ENCODE measurements around the gene CLCNKB.

The CLCNKB gene

DNA sequence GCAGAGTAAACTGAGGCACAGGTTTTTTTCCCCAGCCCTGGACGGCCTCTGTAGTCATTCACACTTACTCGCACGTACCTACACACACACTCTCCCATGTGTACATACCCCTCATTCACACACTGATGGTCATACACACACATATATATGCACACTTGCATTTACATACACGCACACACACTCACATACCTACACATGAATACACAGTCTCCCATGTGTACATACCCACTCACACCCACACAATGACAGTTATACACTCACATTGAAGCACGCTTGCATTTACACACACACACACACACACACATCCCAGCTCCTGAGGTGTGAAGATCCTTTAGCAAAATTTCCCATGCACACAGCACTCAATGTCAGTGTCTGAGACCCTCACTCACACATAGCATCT is 30.6 kb downstream of the CLCNKB start:
- DNase-seq (ENCODE audit: low read depth in 3 of 3), result no peak

DNA sequence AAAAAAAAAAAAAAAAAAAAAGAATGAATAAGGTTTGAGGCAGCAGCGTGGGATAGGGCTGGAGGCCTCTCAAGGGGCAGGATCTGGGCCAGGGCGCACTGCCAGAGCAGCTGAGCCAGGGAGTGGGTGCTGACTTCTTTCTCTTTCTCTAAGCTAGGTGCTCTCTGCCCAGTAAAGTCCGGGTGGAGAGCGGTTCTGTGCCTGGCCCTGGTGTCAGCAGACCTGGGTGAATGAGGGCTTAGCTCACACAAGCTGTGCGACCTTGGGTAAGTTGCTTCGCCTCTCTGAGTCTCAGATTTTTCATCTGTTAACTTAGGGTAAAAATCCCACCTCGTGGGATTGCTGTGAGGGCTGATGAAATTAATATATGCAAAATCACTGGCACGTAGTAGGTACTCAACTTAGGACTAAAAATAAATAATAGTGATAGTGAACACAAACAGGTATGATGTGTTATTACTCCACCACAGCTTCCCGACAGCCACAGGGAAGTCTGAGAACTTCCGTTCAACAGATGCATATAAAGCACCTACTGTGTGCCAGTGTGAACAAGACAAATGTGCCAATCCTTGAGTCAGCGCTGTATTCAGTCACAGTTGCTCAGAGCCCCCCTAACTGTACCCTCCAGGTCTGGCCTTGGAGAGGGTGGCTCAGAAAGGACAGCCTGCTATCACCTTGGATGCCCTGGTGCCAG is 31.9 kb downstream of the CLCNKB start:
- DNase-seq (ENCODE audit: low read depth in 3 of 3), result no peak

DNA sequence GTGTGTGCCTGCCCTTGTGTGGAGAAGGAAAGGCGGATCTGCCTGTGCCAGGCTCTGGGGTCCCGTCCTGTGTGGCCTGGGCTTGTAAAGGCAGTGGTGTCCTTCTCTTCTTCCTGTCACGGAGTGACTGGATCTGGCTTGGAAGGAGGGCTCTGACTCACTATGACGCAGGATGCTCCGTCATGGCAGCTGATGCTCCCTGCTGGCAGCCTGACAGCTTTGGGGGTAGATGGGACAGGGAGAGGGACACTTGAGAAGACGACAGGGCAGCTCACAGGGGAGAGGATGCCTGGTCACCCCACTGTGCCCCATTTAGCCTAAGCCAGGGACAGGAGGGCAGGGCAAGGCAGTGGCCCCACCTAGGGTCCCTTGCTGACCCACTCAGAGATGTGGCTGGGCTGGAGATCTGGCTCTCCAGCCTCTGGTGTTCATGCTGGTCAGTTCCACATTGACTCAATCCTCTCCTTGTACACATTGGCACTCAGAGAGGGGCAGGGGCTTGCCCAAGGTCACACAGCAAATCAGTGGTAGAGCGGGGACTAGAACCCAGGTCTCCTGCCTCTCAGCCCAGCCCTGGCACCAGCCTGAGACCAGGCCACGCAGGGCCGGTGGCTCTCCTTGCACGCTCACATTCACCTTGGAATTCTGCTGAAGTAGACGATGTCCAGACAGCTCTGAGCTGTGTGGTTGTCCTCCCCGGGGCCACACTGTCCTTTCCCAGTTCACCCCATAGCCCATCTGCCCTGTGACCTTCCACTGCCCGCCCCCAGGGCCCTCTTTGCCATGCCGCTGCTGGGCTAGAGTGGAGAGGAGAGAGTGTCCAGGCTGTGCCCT is 32.7 kb downstream of the CLCNKB start:
- no peak for DNase-seq (ENCODE audit: low read depth in 3 of 3)

DNA sequence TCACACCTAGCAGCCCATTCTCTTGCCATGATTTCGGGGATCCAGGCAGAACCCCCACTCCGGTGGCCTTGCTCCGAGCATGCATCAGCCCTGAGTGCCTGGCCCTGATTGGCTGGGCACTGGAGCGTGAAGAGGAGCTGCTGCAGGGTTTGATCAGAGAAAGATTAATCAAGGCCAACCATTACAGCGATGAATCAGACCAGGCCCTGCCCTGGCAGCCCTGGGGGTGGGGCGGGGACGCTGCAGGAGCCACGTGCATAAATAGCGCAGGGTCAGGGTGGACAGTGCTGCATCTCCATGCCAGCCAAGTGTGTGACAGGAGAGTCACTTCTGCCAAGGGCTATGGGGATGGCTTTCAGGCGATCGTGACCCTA is 33.3 kb downstream of the CLCNKB start:
- no peak for DNase-seq (ENCODE audit: low read depth in 3 of 3)

DNA sequence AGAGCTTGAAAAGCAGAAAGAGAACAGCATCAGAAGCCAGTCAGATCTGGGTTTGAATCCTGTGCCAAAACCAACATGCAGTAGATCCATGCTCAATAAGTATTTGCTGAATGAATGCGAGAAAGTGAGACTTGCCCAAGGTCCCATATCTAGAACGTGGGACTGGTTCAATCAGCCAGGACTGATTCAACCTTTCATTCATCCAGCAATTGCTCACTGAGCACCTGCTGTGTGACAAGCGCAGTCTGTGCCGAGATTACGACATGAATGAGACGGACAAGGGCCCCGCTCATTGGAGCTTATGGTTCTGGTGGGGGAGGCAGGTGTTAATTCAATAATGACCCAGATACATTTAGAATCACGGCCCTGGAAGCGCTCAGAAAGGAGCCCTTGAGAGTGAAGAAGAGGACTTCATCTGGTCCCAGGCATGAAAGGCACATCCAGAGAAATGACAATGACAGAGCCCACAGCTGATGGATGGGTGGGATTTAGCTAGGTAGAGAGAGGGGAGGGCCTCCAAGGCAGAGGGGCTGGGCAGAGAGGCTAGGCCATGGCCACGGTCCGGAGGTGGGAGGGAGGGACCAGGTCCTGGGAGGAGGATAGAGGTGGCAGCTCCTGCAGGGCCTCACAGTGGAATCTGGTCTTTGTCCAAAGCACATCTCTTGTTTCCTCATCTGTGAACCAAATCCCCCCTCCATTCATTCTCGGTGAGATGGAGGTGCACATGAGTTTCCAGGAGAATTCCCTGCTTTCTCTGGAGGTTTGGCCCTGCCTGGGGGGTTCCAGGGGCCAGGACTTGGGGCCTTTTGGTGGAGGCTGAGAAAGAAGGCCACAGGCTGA is 34.0 kb downstream of the CLCNKB start:
- DNase-seq (ENCODE audit: low read depth in 3 of 3), result no peak

DNA sequence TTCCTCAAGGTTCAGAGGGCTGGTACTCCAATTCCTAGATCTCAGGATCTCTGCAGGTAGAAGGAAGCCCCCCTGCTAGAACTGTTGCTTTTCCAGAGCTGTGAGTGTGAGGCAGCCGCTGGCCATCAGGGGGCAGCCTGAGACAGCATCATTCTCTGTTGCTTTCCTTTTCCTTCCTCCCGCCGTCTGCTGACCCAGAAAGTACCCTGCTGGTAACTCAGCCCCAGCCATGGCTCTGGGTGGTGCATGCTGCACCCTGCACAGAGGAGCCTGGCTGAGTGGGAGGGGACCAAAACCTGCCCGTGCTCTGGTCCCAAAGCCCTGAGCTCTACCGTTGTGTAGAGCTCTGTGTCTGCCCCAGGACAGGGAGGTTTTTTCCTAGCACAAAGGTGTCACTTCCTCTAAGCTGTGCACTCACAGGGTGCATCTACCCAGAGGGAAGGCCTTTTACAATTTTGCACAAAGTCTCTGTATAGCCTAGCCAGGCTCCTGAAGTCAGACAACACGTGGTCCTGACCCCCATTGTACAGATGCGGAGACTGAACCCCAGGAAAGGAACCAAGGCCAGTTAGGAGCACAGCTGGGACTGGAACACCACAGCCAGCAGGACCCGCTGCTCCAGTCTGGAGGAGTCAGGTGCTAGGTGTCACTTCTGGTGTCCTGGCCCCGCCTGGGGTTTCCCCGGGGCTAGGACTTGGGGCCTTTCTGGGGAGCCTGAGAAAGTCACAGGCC is 35.5 kb downstream of the CLCNKB start:
- DNase-seq (ENCODE audit: low read depth in 3 of 3), result peak; percentile 49 to 51 (median 50)

DNA sequence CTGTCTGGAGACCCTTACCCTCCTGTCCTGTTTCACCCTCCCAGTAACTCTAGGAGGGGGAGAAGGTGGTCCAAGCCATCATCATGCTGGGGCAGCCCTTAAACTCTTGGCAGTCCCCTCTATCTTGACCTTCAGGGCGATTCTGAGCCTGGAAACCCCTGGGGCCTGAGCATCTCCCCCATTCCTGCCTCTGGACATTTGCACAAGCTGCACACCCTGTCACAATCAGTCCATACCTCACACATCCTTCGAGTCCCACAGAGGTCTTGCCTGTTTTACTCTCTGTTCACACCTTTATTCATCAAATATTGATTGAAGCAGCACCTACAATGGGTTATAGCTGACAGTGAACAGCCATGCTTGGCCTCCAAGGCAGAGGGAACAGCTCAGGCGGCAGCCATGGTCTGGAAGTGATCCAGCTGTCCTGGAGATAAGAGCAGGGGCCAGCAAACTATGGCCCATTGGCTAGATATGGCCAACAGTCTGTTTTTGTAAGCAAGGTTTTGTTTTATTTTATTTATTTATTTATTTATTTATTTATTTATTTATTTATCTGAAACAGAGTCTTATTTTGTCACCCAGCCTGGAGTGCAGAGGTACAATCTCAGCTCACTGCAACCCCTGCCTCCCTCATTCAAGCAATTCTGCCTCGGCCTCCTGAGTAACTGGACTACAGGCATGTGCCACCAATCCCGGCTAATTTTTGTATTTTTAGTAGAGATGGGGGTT is 37.0 kb downstream of the CLCNKB start:
- DNase-seq (ENCODE audit: low read depth in 3 of 3), result no peak

DNA sequence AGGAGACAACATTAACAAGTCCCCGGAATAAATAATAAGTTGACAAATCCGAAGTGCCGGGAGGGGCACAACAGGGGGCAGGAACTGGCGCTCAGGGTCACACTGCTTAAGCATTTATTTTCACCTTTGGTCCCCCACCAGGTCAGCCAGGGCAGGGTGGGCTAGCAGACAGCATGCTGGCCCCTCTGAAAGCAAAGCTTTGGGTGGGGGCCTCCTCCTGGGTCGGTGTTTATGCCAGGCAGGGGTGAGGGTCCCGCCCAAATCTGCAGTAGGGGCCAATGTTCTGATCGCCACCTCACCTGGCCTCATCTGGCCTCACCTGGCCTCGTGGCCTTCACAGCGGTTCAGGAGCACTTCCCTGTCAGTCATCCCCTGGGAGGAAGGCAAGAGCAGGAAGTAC is 38.1 kb downstream of the CLCNKB start:
- no peak for DNase-seq (ENCODE audit: low read depth in 3 of 3)

DNA sequence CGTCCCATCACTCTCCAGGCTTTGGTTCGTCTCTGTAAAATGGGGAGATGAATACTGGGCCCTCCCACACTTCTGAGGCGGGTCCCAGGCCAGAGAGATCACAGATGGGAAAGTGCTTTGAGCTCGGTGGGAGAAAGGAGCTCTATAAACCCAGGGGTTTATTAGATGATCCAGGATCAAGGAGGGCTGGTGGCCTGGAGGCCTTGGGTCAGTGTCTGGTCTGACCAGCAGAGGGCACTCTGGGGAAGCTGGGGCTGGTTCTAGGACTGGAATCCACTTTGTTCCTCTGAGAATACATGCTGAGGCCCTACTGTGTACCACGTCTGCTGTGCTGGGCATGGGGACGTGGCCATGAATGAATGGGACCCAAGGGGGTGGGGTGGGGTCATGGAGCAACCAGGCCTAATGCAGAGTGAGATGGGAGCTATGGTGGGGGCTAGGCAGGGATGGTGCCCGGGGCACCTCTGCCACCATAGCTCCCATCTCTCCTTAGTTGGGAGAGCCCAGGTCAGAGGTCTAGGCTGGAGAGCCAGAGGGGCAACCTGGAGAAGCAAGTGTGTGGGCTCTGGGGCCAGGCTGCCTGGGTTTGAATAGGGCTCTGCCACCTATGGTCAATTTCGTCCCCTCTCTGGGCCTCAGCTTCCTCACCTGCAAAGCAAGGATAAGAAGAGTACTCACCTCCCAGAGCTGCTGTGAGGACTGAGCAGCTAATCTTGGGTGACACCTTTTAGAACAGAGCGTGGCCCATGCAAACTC is 38.9 kb downstream of the CLCNKB start:
- DNase-seq (ENCODE audit: low read depth in 3 of 3), result peak; percentile 34 to 39 (median 35)

DNA sequence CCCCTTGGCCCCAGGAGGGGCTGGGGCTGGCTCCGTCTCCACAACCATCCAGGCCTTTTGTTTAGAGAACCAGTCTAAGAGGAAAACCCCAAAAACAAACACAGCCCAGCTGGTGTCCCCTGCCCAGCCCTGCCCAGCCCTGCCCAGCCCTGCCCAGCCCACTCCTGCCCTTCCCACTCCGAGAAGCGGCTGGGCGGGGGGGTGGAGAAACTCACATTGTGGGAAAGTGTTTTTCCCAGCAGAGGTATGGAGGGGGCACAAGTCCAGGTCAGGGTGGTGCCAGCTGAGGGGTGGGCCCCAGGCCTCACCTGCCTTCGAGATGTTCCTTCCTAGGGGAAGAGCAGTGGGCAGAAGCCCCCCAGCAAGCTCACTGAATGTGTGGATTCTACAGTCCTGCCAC is 39.9 kb downstream of the CLCNKB start:
- no peak for DNase-seq (ENCODE audit: low read depth in 3 of 3)

DNA sequence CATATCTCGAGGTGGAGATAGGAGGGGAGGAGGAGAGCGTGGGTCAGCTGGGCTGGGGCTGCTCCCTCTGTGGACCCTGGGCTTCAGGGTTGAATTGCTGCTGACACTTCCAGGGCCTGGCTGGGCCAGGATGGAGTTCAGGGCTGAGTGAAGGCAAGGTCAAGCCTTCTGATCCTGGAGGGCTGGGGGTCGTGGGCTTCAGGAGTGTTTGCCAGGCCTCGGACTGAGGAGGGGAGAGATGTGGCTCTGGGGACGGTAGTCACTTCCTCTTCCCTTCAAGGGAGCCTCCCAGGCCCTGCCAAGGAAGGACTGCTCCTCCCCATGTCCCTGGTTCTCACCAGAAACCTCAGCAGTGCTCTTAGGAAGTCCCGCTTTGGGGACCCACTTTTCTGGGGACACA is 41.9 kb downstream of the CLCNKB start:
- no peak for DNase-seq (ENCODE audit: low read depth in 3 of 3)

DNA sequence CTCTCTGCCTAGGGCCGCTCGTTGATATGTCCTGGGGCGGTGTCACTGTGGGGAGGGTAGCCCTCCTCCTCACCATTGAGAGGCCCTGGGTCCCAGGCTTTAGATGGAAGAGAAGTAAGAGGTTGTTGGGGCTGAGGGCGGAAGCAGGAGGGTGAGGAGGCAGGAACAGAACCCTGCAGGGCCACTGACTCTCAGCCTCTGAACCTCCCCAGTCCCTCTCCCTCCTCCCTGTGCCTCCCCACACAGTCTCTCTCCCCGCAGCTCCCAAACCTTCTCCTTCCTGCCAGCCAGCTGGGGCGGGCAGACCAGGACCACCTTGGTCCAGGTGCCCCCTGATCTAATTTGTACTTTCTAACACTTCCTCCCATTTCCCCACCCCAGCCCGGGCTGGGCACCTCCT is 44.2 kb downstream of the CLCNKB start:
- DNase-seq (ENCODE audit: low read depth in 3 of 3), result no peak

DNA sequence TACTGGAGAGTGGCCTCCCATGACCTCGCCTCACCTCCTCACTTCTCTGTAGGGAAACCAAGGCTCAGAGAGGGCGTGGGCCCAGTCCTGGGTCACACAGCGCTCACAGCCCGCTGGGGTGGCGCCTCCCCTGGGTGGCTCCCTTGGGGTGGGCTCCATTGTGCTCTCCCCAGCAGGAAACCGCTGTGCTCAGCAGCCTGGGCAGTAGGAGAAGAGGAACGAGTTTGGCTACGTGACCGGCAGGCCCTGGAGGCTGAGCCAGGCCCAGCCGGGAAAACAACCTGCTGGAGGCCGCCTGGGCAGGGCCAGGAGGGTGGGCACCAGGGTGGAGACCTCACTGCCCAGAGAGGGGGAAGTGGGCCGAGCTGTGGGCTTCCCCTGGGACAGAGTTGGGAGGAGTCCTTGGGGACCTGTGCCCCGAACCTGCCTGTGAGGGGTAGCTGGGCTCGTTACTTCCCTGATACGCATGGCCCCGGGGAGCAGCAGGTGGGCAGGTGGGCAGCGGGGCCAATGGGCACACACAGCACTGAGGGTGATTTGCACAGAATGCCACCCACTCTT is 44.8 kb downstream of the CLCNKB start:
- DNase-seq (ENCODE audit: low read depth in 3 of 3), result no peak

DNA sequence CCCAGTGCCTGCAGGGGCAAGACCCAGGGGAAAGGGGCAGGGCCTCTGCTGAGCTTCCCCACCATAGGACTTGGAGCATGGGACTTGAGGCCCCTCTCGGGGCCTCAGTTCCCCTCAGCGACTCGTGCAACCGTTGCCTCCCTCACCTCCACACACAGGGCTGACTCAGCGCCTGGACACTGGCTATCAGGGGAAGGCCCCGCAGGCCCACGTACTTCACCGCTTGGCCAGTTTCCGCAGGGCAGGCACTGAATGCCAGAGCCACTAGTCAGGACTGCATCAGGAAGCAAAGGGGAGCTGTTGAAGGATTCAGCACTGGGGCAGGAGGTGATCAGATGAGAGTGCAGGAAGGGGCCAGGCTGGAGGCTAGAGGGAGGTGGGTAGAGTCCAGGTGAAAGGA is 45.4 kb downstream of the CLCNKB start:
- no peak for DNase-seq (ENCODE audit: low read depth in 3 of 3)

DNA sequence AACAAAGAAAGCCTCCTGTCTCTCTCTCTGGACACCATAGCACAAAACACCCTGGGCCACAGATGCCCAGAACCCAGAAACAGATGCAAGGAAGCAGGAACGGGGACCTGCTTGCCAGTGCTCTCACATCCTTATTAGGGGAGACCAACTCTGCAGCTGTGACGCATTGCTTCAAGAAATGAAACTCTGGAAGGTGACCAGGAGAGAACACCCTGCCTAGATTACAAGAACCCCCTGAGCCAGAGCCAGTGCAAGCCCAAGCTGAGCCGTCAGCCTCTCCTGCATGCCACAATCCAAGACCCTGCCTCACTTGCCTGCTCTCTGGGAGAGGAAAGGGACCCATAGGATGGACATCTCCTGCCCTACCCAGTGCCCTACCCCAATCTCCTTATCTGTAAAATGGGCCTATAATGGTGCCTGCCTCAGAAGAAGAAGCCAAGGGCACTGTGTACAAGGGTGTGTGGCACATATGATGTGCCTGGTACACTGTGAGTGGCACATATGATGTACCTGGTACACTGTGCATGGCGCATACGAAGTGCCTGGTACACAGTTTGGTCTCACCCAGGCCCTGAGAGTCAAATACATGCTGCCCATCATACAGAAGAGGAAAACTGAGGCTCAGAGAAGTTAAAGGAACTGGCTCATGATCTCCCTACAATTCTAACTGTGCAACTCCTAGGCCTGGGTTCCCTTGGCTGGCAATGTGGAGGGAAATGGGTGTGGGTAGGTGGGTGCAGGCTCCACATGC is 46.7 kb downstream of the CLCNKB start:
- no peak for DNase-seq (ENCODE audit: low read depth in 3 of 3)

DNA sequence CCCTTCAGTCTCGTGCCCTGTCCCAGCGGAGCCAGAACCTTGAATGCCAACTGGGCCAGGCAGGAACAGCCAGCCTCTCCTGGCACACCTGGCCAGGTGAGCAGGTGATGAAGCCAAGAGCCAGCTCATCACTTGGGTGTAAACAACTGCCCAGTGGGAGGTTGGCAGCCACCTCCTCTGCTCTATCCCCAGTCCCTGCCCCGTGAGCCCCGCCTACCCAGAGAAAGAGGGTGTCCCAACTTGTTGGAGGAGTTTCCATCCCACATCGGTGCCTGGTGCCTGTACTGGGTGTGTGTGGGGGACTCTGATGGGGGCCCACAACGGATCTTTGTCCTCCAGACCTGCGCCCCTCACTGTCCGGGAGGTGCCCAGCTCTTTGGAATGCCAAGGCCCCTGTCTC is 47.7 kb downstream of the CLCNKB start:
- no peak for DNase-seq (ENCODE audit: low read depth in 3 of 3)

DNA sequence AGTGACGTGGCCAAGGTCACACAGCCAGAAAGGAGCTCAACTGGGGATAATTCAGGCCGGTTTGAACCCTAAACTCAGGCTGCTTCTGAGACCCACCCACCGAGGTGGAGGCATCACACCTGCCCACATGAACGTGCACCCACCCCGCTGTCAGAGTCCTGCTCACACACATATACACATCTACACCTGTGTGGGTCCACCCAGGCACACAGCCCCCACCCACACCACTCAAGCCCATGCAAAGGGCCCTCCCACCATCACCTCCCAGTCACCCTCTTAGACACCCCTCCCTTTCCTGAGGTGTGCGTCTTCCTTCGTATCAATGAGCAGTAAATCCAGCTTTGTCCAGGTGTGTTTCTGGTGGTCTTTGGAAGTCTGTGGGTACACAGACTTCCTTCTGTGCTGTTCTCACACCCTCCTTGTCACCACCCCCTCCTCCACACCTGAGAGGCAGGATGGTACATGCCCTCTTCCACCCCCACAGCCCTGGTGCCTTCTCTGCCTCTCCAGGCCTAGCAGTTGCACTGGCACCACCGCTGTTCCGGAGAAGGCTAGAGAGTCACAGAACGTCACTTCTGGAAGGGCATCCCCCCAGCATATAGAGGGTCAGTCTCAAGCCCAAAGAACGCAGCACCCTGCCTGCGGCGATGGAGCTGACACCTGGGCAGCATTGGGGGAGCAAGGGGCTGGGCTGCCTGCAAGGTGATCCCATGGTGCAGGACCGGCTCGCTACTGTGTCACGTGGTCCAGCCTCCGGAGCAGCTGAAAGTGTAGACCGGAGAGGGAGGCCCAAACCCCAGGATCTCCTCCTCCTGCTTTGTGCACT is 48.7 kb downstream of the CLCNKB start:
- no peak for DNase-seq (ENCODE audit: low read depth in 3 of 3)

DNA sequence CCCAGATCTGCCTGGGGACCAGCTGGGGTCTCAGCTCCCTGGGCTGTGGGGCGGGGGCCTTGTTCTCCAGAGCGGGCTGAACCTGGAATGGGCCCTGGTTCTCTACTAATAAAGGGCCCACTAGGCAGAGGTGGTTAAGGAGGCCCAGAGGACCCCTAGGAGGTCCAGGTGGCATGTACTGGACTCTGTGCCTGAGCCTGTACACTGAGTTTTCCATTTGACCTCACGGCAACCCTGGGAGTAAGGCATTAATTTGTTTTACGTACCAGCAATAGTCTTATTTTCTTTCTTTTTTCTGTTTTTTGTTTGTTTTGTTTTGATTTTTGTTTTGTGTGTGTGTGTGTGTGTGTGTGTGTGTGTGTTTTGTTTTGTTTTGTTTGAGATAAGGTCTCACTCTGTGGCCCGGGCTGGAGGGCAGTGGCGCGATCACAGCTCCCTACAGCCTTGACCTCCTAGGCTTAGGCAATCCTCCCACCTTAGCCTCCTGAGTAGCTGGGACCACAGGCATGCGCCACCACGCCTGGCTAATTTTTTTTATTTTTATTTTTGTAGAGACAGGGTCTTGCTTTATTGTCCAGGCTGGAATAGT is 49.4 kb downstream of the CLCNKB start:
- DNase-seq (ENCODE audit: low read depth in 3 of 3), result no peak
